ENCODE data around the gene FAM24B. TPM values are rescaled to one million over a fixed set of nuclear protein-coding genes. Genes with fewer than 3 reads are reported as not detected.

FAM24B gene
- total RNA-seq, 1 experiment from 2014 or later, result 19.0 TPM

GRCh38 chr10:122845783-122846332 is 33.5 kb downstream of the FAM24B start, which contains the start of gene CUZD1:
TSS of gene CUZD1 (minus strand) at chr10:122845857. CDS start at chr10:122845843, 14 bp downstream.
- Mint-ChIP-seq H3K36me3 (ENCODE audit: insufficient read depth, unreplicated experiment) (peaks cover 11% of the 10 kb centered on the region), H3K27ac (ENCODE audit: unreplicated experiment) (no peak within 1 kb of the TSS), H3K9me3 (ENCODE audit: unreplicated experiment) (peaks cover 10% of the 10 kb centered on the region), H3K4me1 (ENCODE audit: low read depth, unreplicated experiment) (peaks cover 11% of the 10 kb centered on the region), H3K27me3 (ENCODE audit: insufficient read depth, unreplicated experiment) (no peaks in the 10 kb centered on the region), H3K4me3 (ENCODE audit: unreplicated experiment) (no peak within 1 kb of the TSS)
- no TSS peak for BruUV-seq (replicated peaks)
- Histone ChIP-seq H3K36me3 (ENCODE audit: control insufficient read depth, insufficient read depth, low read length) (no peaks in the 10 kb centered on the region), H3K4me1 (no peaks in the 10 kb centered on the region), H3K27me3 (replicated peaks; ENCODE audit: control insufficient read depth, insufficient read depth, low read length) (no peaks in the 10 kb centered on the region), H3K4me3 (ENCODE audit: low read depth, low read length) (no peak within 1 kb of the TSS), H3K9me3 (no peaks in the 10 kb centered on the region)
- POLR2A ChIA-PET, result no interaction called here
- peak in 1 of 2 experiments; percentile 20 for DNase-seq
- TF ChIP-seq CTCF (IDR thresholded peaks at IDR 0.05; ENCODE audit: insufficient read depth in 1 of 2, low read depth in 1 of 2, low read length in 1 of 2, severe bottlenecking in 1 of 2, unreplicated experiment in 1 of 2), result no peak
- intact Hi-C loops (cut with micrococcal nuclease; ENCODE audit: unreplicated experiment), result no loop called here
- CTCF ChIA-PET, result no interaction called here

- ChIA-PET CTCF (no interaction called here), POLR2A (no interaction called here)
- Histone ChIP-seq H3K9me3 (no peaks in the 10 kb centered on the region), H3K4me1 (no peaks in the 10 kb centered on the region), H3K27me3 (replicated peaks; ENCODE audit: control insufficient read depth, insufficient read depth, low read length) (no peaks in the 10 kb centered on the region), H3K36me3 (ENCODE audit: control insufficient read depth, insufficient read depth, low read length) (no peaks in the 10 kb centered on the region), H3K4me3 (ENCODE audit: low read depth, low read length) (no peak overlapping the region)
- peaks cover 11% of the 10 kb centered on the region for H3K4me1 Mint-ChIP-seq (ENCODE audit: low read depth, unreplicated experiment)
- DNase-seq, result no peak
- peaks cover 10% of the 10 kb centered on the region for H3K9me3 Mint-ChIP-seq (ENCODE audit: unreplicated experiment)
- TF ChIP-seq CTCF (IDR thresholded peaks at IDR 0.05; ENCODE audit: insufficient read depth in 1 of 2, low read depth in 1 of 2, low read length in 1 of 2, severe bottlenecking in 1 of 2, unreplicated experiment in 1 of 2), result no peak
- no peaks in the 10 kb centered on the region for H3K27me3 Mint-ChIP-seq (ENCODE audit: insufficient read depth, unreplicated experiment)
- BruUV-seq (replicated peaks), result no TSS peak
- no peak overlapping the region for H3K27ac Mint-ChIP-seq (ENCODE audit: unreplicated experiment)
- peaks cover 11% of the 10 kb centered on the region for H3K36me3 Mint-ChIP-seq (ENCODE audit: insufficient read depth, unreplicated experiment)
- intact Hi-C loops (cut with micrococcal nuclease; ENCODE audit: unreplicated experiment), result no loop called here
- no peak overlapping the region for H3K4me3 Mint-ChIP-seq (ENCODE audit: unreplicated experiment)
Observed at GRCh38 chr10:122844146-122844545, 35.2 kb downstream of the FAM24B start.

GRCh38 chr10:122841569-122841968 is 37.8 kb downstream of the FAM24B start:
- H3K27ac Mint-ChIP-seq (ENCODE audit: unreplicated experiment), result no peak overlapping the region
- no peak for TF ChIP-seq CTCF (IDR thresholded peaks at IDR 0.05; ENCODE audit: insufficient read depth in 1 of 2, low read depth in 1 of 2, low read length in 1 of 2, severe bottlenecking in 1 of 2, unreplicated experiment in 1 of 2)
- H3K4me1 Mint-ChIP-seq (ENCODE audit: low read depth, unreplicated experiment), result peaks cover 8% of the 10 kb centered on the region
- CTCF ChIA-PET, result no interaction called here
- no peak overlapping the region for H3K4me3 Mint-ChIP-seq (ENCODE audit: unreplicated experiment)
- no peaks in the 10 kb centered on the region for H3K27me3 Mint-ChIP-seq (ENCODE audit: insufficient read depth, unreplicated experiment)
- no TSS peak for BruUV-seq (replicated peaks)
- H3K36me3 ChIP-seq (ENCODE audit: control insufficient read depth, insufficient read depth, low read length), result no peaks in the 10 kb centered on the region
- H3K4me1 ChIP-seq, result no peaks in the 10 kb centered on the region
- no peak overlapping the region for H3K4me3 ChIP-seq (ENCODE audit: low read depth, low read length)
- H3K27me3 ChIP-seq (replicated peaks; ENCODE audit: control insufficient read depth, insufficient read depth, low read length), result no peaks in the 10 kb centered on the region
- DNase-seq, result no peak
- peaks cover 2% of the 10 kb centered on the region for H3K36me3 Mint-ChIP-seq (ENCODE audit: insufficient read depth, unreplicated experiment)
- POLR2A ChIA-PET, result no interaction called here
- H3K9me3 ChIP-seq, result no peaks in the 10 kb centered on the region
- peaks cover 6% of the 10 kb centered on the region for H3K9me3 Mint-ChIP-seq (ENCODE audit: unreplicated experiment)
- intact Hi-C loops (cut with micrococcal nuclease; ENCODE audit: unreplicated experiment), result no loop called here

Measured in Caco-2 (cell line).